ENCODE results near the gene ENG.

Gene ENG

DNA sequence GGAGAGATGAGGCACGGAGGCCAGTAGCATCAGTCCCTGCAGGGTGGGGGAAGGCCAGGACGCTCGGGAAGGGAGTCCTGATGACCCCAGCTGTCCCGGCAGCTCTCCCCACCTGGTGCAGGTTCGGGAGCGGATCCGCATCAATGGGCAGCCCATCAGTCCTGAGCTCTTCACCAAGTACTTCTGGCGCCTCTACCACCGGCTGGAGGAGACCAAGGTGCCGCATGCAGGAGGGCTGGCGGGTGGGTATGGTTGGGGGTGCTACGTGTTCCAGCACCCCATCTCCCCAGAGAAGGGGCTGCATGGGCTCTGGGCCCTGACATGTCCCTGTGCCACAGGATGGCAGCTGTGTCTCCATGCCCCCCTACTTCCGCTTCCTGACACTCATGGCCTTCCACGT, 47.6 kb downstream of the ENG start:
- H3K9me3 Mint-ChIP-seq: no peaks in the 10 kb centered on the region
- H3K27ac Mint-ChIP-seq: peak overlapping the region; percentile 87 to 90
- ATAC-seq: no peak
- H3K27me3 Mint-ChIP-seq: no peaks in the 10 kb centered on the region
- H3K4me3 Mint-ChIP-seq: no peak overlapping the region
- H3K4me1 Mint-ChIP-seq: peaks cover 34% of the 10 kb centered on the region
- DNase-seq: no peak

- no peak for ATAC-seq
- Mint-ChIP-seq H3K4me3 (no peak overlapping the region), H3K27me3 (no peaks in the 10 kb centered on the region), H3K4me1 (peaks cover 38% of the 10 kb centered on the region), H3K9me3 (no peaks in the 10 kb centered on the region), H3K27ac (peak overlapping the region in 1 of 2 donors; percentile 83)
- peak in 1 of 2 donors; percentile 37 for DNase-seq
These were observed 48.8 kb downstream of the ENG start for GRCh38 chr9:127805620-127806019.

DNA sequence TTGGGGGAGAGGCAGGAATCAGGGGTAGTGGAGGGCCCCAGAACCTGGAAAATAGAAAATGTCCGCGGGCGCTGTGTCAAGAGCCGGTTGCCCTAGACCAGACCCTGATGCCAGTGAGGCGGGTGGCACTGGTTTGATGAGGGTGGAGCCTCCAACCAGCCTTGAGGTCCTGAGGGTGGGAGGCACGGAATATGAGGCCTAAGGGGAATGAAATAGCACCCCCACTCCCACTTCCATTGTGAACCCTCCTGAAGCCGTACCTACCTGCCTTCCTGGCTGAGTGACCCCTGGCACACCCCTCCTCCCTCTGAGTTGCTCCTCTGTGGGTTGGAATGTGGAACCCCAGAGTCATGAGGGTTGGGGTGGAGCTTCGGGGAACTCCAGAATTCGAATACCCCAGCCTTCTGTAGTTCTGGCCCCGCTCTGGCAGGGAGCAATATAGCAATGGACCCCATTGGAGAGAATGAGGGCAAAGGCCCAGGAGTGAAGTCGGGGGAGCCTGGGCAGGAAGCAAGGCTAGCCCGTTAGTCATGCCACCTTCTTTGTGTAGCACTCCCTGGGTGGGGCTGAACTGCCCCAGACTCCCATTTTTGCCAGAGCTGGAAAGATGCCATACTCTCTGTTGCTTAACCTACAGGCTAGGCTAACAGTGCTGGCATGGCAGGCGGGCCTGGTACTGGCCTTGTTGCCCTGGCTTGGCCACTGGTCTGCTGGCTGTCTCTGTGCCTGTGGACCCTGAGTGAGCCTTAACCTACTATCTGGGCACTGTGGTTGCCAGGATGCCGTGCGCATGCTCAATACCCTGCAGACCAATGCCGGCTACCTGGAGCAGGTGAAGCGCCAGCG, 50.7 kb downstream of the ENG start:
- no peaks in the 10 kb centered on the region for H3K27me3 Mint-ChIP-seq
- peak overlapping the region; percentile 89 to 99 for H3K4me3 Mint-ChIP-seq
- H3K27ac Mint-ChIP-seq: peak overlapping the region; percentile 96 to 98
- no peaks in the 10 kb centered on the region for H3K9me3 Mint-ChIP-seq
- DNase-seq (no peak), ATAC-seq (no peak)
- peaks cover 38% of the 10 kb centered on the region for H3K4me1 Mint-ChIP-seq

DNA sequence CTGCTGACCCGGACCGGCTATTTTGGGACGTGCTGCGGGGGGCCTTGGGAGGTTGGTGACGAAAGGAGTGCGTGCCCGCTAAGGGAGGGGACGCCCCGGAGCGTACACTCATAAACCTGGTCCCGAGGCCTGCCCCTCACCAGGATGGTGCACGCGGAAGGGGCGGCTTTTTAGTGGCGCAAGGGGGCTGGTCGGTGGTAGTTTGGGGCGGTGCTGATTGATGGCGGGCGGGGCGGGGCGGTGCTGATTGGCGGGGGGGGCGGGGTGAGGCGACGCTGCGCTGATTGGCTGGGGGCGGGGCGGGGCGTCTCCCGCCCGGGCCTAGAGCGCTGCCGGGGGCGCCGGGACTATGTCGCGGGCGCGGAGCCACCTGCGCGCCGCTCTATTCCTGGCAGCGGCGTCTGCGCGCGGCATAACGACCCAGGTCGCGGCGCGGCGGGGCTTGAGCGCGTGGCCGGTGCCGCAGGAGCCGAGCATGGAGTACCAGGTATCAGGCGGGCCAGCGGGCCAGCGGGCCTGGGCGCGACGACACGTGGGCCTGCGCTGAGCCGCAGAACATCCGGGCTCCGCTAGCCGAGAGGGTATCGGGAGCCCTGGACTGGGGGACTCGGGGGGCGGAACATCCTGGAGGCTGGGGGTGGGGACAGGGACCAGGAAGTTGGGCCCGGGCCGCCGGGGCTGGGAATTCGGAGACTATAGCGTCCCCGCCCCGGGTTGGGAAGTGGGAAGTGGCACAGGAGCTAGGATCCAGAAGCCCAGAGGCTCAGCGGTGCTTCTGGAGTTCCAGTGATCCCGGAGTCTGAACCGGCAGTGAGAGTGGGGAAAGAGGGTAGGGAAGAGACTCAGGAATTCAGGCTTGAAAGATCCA, 51.6 kb downstream of the ENG start, which contains the start of gene FPGS:
Gene FPGS, plus strand, starts transcription at position 307 of the 868 bp plus-strand sequence. Its CDS starts 43 bp downstream, at position 350.
- no peaks in the 10 kb centered on the region for H3K27me3 Mint-ChIP-seq
- peak; percentile 84 to 89 for DNase-seq
- ATAC-seq: peak; percentile 92
- peak within 1 kb of the TSS; percentile 89 to 99 for H3K4me3 Mint-ChIP-seq
- no peaks in the 10 kb centered on the region for H3K9me3 Mint-ChIP-seq
- H3K27ac Mint-ChIP-seq: peak within 1 kb of the TSS; percentile 96 to 98
- H3K4me1 Mint-ChIP-seq: peaks cover 40% of the 10 kb centered on the region

DNA sequence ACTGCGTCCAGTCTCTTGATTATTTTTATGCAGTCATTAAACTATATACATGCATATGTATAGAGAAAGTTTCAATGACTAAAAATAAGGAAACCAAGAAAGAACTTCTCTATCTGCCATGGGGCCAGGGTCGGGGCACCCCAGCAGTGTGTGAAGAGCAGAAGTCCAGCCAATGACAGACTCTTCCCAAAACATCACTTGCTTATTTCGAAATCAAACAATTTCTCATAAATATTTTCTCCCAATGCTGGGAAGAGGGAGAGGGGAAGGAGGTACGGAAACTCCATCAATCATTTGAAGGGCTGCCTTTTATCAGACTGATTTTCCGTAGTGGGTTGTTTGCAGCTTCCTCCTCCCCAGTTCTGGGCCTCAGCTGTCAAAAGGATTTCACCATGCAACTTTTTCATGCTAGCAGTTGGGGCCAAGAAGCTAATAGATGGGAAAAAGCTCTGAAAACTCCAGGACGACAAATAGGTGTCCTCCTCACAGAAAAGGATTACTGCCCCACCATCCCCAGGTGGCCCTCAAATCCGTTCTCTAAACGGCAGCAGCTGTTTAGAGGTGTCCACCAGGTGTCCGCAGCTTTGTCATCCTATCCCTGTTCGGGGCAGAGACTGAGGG, 52.4 kb downstream of the ENG start:
- Mint-ChIP-seq H3K27me3 (no peaks in the 10 kb centered on the region), H3K4me1 (peaks cover 42% of the 10 kb centered on the region), H3K4me3 (peak overlapping the region; percentile 89 to 91), H3K27ac (peak overlapping the region; percentile 85 to 93), H3K9me3 (no peaks in the 10 kb centered on the region)
- no peak for ATAC-seq
- no peak for DNase-seq

GRCh38 chr9:127796852-127797370, 57.5 kb downstream of the ENG start:
- H3K4me1 Mint-ChIP-seq: peaks cover 33% of the 10 kb centered on the region
- DNase-seq (no peak), ATAC-seq (peak; percentile 44)
- H3K27ac Mint-ChIP-seq: peak overlapping the region; percentile 40 to 61
- no peaks in the 10 kb centered on the region for H3K9me3 Mint-ChIP-seq
- no peaks in the 10 kb centered on the region for H3K27me3 Mint-ChIP-seq
- peak overlapping the region; percentile 69 to 80 for H3K4me3 Mint-ChIP-seq

- ATAC-seq (peak; percentile 67), DNase-seq (no peak)
- Mint-ChIP-seq H3K27me3 (no peaks in the 10 kb centered on the region), H3K27ac (peak overlapping the region in 1 of 2 donors; percentile 61), H3K4me3 (peak overlapping the region; percentile 69 to 80), H3K9me3 (no peaks in the 10 kb centered on the region), H3K4me1 (peaks cover 28% of the 10 kb centered on the region)
These were observed 58.1 kb downstream of the ENG start for GRCh38 chr9:127796225-127796813.

GRCh38 chr9:127794001-127794791, 60.3 kb downstream of the ENG start:
- Mint-ChIP-seq H3K4me3 (no peak overlapping the region), H3K9me3 (no peaks in the 10 kb centered on the region), H3K4me1 (peaks cover 40% of the 10 kb centered on the region), H3K27ac (no peak overlapping the region), H3K27me3 (no peaks in the 10 kb centered on the region)
- ATAC-seq (no peak), DNase-seq (no peak)

- no peaks in the 10 kb centered on the region for H3K9me3 Mint-ChIP-seq
- H3K27ac Mint-ChIP-seq: peak overlapping the region; percentile 13 to 40
- no peak for DNase-seq
- ATAC-seq: no peak
- no peak overlapping the region for H3K4me3 Mint-ChIP-seq
- H3K27me3 Mint-ChIP-seq: no peaks in the 10 kb centered on the region
- peaks cover 50% of the 10 kb centered on the region for H3K4me1 Mint-ChIP-seq
These were observed 61.3 kb downstream of the ENG start for GRCh38 chr9:127793093-127793708.

DNA sequence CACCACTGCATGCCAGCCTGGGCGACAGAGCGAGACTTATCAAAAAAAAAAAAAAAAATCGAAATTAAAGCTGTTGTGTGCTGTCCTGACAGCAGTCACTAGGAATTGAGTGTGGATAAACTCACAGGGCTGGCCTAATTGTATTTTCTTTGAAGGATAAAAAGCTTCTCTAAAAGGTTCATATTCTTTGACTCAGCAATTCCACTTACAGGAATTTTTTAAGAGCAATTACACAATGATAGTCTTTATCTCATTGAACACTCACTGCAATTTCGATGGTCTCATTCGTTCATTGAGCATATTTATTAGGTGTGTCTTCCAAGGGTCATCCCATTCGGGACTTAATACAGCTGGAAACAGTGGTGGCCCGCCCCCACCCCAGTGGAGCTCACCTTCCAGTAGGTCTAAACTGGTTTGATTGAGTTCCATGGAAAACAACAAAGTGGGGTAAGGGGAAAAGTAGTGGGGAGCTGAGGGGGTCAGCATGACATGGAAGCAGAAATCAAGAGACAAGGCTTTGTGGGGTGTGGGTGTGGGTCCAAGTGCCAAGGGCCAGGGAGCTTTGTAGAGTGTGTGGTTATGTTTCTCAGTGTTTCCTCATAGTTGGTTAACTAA, 61.9 kb downstream of the ENG start:
- ATAC-seq (no peak), DNase-seq (no peak)
- no peaks in the 10 kb centered on the region for H3K27me3 Mint-ChIP-seq
- no peak overlapping the region for H3K4me3 Mint-ChIP-seq
- no peaks in the 10 kb centered on the region for H3K9me3 Mint-ChIP-seq
- H3K4me1 Mint-ChIP-seq: peaks cover 52% of the 10 kb centered on the region
- H3K27ac Mint-ChIP-seq: no peak overlapping the region

GRCh38 chr9:127791085-127791484, 63.4 kb downstream of the ENG start:
- no peaks in the 10 kb centered on the region for H3K9me3 Mint-ChIP-seq
- no peak for ATAC-seq
- peak overlapping the region in 1 of 2 donors; percentile 72 for H3K27ac Mint-ChIP-seq
- peaks cover 50% of the 10 kb centered on the region for H3K4me1 Mint-ChIP-seq
- no peak overlapping the region for H3K4me3 Mint-ChIP-seq
- no peaks in the 10 kb centered on the region for H3K27me3 Mint-ChIP-seq
- DNase-seq: no peak

- Mint-ChIP-seq H3K27me3 (no peaks in the 10 kb centered on the region), H3K27ac (peak overlapping the region; percentile 46 to 94), H3K9me3 (no peaks in the 10 kb centered on the region), H3K4me3 (peak overlapping the region in 1 of 2 donors; percentile 2), H3K4me1 (peaks cover 46% of the 10 kb centered on the region)
- no peak for DNase-seq
- no peak for ATAC-seq
These were observed 64.2 kb downstream of the ENG start for GRCh38 chr9:127790094-127790855.

DNA sequence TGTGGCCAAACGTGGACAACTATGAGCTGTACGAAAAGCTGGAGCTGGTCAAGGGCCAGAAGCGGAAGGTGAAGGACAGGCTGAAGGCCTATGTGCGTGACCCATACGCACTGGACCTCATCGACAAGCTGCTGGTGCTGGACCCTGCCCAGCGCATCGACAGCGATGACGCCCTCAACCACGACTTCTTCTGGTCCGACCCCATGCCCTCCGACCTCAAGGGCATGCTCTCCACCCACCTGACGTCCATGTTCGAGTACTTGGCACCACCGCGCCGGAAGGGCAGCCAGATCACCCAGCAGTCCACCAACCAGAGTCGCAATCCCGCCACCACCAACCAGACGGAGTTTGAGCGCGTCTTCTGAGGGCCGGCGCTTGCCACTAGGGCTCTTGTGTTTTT, 65.3 kb downstream of the ENG start:
- Mint-ChIP-seq H3K4me1 (peaks cover 54% of the 10 kb centered on the region), H3K27me3 (no peaks in the 10 kb centered on the region), H3K4me3 (no peak overlapping the region), H3K9me3 (no peaks in the 10 kb centered on the region), H3K27ac (peak overlapping the region in 1 of 2 donors; percentile 20)
- DNase-seq (no peak), ATAC-seq (no peak)
